ENCODE measurements around the gene DYRK1B.

The DYRK1B gene

DNA sequence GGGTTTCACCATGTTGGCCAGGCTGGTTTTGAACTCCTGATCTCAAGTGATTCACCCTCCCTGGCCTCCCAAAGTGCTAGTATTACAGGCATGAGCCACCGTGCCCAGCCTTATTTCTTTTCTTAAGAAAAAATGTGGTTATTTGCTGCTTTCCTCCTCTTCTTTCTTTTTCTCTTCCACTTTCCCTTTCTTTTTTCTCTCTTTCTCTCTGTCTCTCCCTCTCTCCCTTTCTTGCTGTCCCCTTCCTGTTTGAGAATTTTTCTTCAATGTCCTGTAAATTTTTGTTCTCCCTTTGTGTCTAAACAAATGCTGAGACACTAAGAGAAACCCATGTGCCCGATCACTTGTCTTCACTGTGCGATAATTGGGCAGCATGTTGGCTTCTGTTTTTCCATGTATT lies 53.1 kb downstream of the DYRK1B start:
- in situ Hi-C loops (cut with HindIII; ENCODE audit: low pct_ligation_motif_present, low pct_unique_long_range_greater_than_20kb, low sequenced_read_pairs) = no loop called here
- DNase-seq = no peak

DNA sequence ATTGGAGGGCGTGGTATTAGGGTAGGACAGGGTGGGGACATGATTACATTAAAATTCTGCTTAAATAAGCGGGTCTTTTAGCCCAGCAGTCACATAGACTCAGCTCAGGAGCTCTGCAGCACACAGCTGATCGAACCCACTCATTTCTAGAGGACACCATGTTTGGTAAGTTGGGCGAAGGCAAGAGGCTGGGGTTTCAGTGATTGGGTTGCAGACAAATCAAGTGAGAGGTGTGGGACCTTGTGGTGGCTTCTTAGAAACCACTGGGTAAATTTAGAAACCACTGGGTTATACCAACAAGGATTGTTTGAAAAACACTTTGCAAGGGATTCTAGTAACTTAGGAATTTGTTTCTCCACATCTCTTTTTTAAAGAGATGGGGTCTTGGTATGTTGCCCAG lies 55.2 kb downstream of the DYRK1B start, which contains the start of gene LEUTX:
TSS of gene LEUTX (plus strand) at position 92 of the 400 bp plus-strand sequence. CDS start at position 159, 67 bp downstream.
- in situ Hi-C loops (cut with HindIII; ENCODE audit: low pct_ligation_motif_present, low pct_unique_long_range_greater_than_20kb, low sequenced_read_pairs) = no loop called here
- no peak for DNase-seq

All from ACHN (cell line).